K562 (cell line): ENCODE measurements around the gene SEMA3C. TPM values are rescaled to one million over a fixed set of nuclear protein-coding genes. Genes with fewer than 3 reads are reported as not detected.

Experiments used
- ATAC-seq: fragments of 200-7000 bp; cut with Tn5 transposase; 3 replicates; pipeline ENCODE4 v1.9.1; 2020; ENCODE audit warnings: moderate library complexity
- BruUV-seq: library from RNA; stranded (reverse); fragments of 400-500 nt; replicated peaks from 2 replicates; lab custom pipeline; 2021; lab: Mats Ljungman, UMichigan
- CTCF ChIA-PET: fragments of 300-600 bp; formaldehyde crosslinking; extraction: SDS; loops from one replicate; lab custom pipeline; 2021; ENCODE audit warnings: low intra/inter-chr PET ratio; lab: Yijun Ruan, JAX
- POLR2A ChIA-PET: fragments of 300-600, 350-650 bp; sonication (Branson Sonifier 250); formaldehyde crosslinking; extraction: SDS; loops from one replicate; lab custom pipeline; 2021; ENCODE audit warnings: antibody characterized with exemption, inconsistent platforms; lab: Yijun Ruan, JAX
- DNase-seq, 4 experiments: peaks; one replicate each; pipeline versions ENCODE4 v3.0.0 to v3.0.0-alpha.2; 2011 to 2018; ENCODE audit warnings: low spot score in 3 of 4, mixed read lengths in 3 of 4; ENCODE audit errors: extremely low read depth in 1 of 4
- FAIRE-seq: peaks from 2 replicates; lab custom pipeline; 2011; peaks lifted over from hg19 to GRCh38; lab: Jason Lieb, UNC
- H2AFZ ChIP-seq: 2 replicates; pipeline ENCODE4 v1.6.0; 2011; ENCODE audit warnings: low read depth, low read length, control low read depth, inconsistent platforms
- H3K27ac ChIP-seq: fragments of 200-600 bp; 3 replicates; pipeline ENCODE4 v1.8.0; 2011; ENCODE audit warnings: low read depth, mild to moderate bottlenecking, control low read depth, inconsistent platforms, low read length, moderate library complexity, mixed read lengths; ENCODE audit errors: extremely low read depth
- H3K27me3 ChIP-seq, 2 experiments: fragments of 300-600 bp in 1 of 2; 2 replicates in 1 of 2; 3 replicates in 1 of 2; pipeline versions ENCODE4 v1.6.0 to v1.8.0; 2011; ENCODE audit warnings: inconsistent platforms in 2 of 2, low read length in 2 of 2, mild to moderate bottlenecking in 1 of 2, mixed read lengths in 1 of 2, moderate library complexity in 1 of 2; ENCODE audit not compliant: control insufficient read depth in 2 of 2, insufficient read depth in 2 of 2
- H3K36me3 ChIP-seq: fragments of 300-600 bp; 3 replicates; pipeline ENCODE4 v1.8.0; 2011; ENCODE audit warnings: mild to moderate bottlenecking, low read length, inconsistent platforms; ENCODE audit not compliant: control insufficient read depth, insufficient read depth
- H3K4me1 ChIP-seq, 2 experiments: fragments of 200-600 bp in 1 of 2; replicated peaks in 1 of 2; 2 replicates in 1 of 2; 3 replicates in 1 of 2; pipeline versions ENCODE4 v1.5.1 to v1.8.0; 2011; ENCODE audit warnings: inconsistent platforms in 2 of 2, low read length in 2 of 2, mild to moderate bottlenecking in 1 of 2, mixed read lengths in 1 of 2, moderate library complexity in 1 of 2; ENCODE audit not compliant: control insufficient read depth in 2 of 2, insufficient read depth in 2 of 2
- H3K4me2 ChIP-seq: 2 replicates; pipeline ENCODE4 v1.6.1; 2011; ENCODE audit warnings: low read length, control low read depth, inconsistent platforms, mixed read lengths; ENCODE audit not compliant: insufficient read depth
- H3K4me3 ChIP-seq: fragments of 200-600 bp; sonication (generic), shearing (Covaris generic); 2 replicates; pipeline ENCODE4 v1.5.1; 2016; ENCODE audit warnings: control low read depth, inconsistent platforms
- H3K79me2 ChIP-seq: fragments of 200-600 bp; 3 replicates; pipeline ENCODE4 v1.8.0; 2011; ENCODE audit warnings: low read length, inconsistent platforms; ENCODE audit not compliant: control insufficient read depth, insufficient read depth
- H3K9ac ChIP-seq, 2 experiments: 2 replicates each; pipeline versions ENCODE4 v1.6.0 to v1.6.1; 2011; ENCODE audit warnings: low read depth in 2 of 2, low read length in 2 of 2, control low read depth in 1 of 2, inconsistent platforms in 1 of 2, mild to moderate bottlenecking in 1 of 2, mixed read lengths in 1 of 2; ENCODE audit not compliant: insufficient read depth in 1 of 2
- H3K9me1 ChIP-seq: one replicate; pipeline ENCODE4 v1.6.0; 2011; ENCODE audit warnings: inconsistent platforms, mild to moderate bottlenecking, low read length, moderate library complexity; ENCODE audit not compliant: control insufficient read depth, insufficient read depth
- H3K9me3 ChIP-seq: replicated peaks from 2 replicates; pipeline ENCODE4 v1.5.1; 2011; ENCODE audit warnings: low read depth, low read length, inconsistent platforms; ENCODE audit not compliant: control insufficient read depth, insufficient read depth
- H4K20me1 ChIP-seq: replicated peaks from 2 replicates; pipeline ENCODE4 v1.6.1; 2011; ENCODE audit warnings: low read length, inconsistent platforms, mixed read lengths; ENCODE audit not compliant: control insufficient read depth, insufficient read depth
- BMI1 ChIP-seq: fragments of 150-350 bp; IDR thresholded peaks from 2 replicates; pipeline ENCODE4 v1.6.1; 2014; ENCODE audit warnings: low read length
- BRF1 ChIP-seq: IDR thresholded peaks from 3 replicates; pipeline ENCODE4 v1.6.1; 2011; ENCODE audit warnings: borderline replicate concordance, mild to moderate bottlenecking; ENCODE audit not compliant: insufficient read length; ENCODE audit errors: extremely low read depth
- CTBP1 ChIP-seq: fragments of 450-650 bp; IDR thresholded peaks from 2 replicates; pipeline ENCODE4 v1.6.1; 2016; ENCODE audit warnings: borderline replicate concordance
- EP300 ChIP-seq: IDR thresholded peaks from 2 replicates; pipeline ENCODE4 v1.6.1; 2012; ENCODE audit warnings: low read length, improper control_type of control experiment
- FOXO4 ChIP-seq: fragments of 450-650 bp; formaldehyde crosslinking; IDR thresholded peaks from 2 replicates; pipeline ENCODE4 v1.4.0; 2020; ENCODE audit warnings: mild to moderate bottlenecking, moderate library complexity
- FOXP1 ChIP-seq: sonication (generic); formaldehyde crosslinking; IDR thresholded peaks from 2 replicates; pipeline ENCODE4 v1.8.0; 2022; ENCODE audit warnings: mild to moderate bottlenecking, missing genetic modification reagents
- GATAD2B ChIP-seq: fragments of 450-650 bp; IDR thresholded peaks from 2 replicates; pipeline ENCODE4 v1.6.1; 2017; ENCODE audit warnings: mild to moderate bottlenecking, borderline replicate concordance
- HDAC3 ChIP-seq: fragments of 450-650 bp; IDR thresholded peaks from 2 replicates; pipeline ENCODE4 v1.6.1; 2018; ENCODE audit warnings: borderline replicate concordance, mild to moderate bottlenecking, moderate library complexity; ENCODE audit not compliant: partially characterized antibody
- MCM3 ChIP-seq: fragments of 450-650 bp; IDR thresholded peaks from 2 replicates; pipeline ENCODE4 v1.6.1; 2016
- NCOA6 ChIP-seq: fragments of 450-650 bp; IDR thresholded peaks from 2 replicates; pipeline ENCODE4 v1.6.1; 2017; ENCODE audit warnings: mild to moderate bottlenecking
- PHF20 ChIP-seq: fragments of 450-650 bp; IDR thresholded peaks from 2 replicates; pipeline ENCODE4 v1.6.1; 2018; ENCODE audit not compliant: partially characterized antibody
- SAFB2 ChIP-seq: fragments of 200-400 bp; formaldehyde crosslinking; IDR thresholded peaks from 2 replicates; pipeline ENCODE4 v1.6.1; 2018; ENCODE audit warnings: borderline replicate concordance, low read length, low read depth, moderate library complexity; ENCODE audit not compliant: severe bottlenecking
- SAP30 ChIP-seq: fragments of 200-600 bp; sonication (generic); IDR thresholded peaks from 2 replicates; pipeline ENCODE4 v1.6.1; 2012; ENCODE audit warnings: borderline replicate concordance, low read depth, mild to moderate bottlenecking, moderate library complexity, low read length, control low read depth, inconsistent platforms; ENCODE audit not compliant: insufficient read depth, poor library complexity, severe bottlenecking
- XRCC5 ChIP-seq: fragments of 200-400 bp; formaldehyde crosslinking; IDR thresholded peaks from 2 replicates; pipeline ENCODE4 v1.6.1; 2017; ENCODE audit warnings: low read depth, mild to moderate bottlenecking, low read length
- ZNF12 ChIP-seq: sonication (generic); formaldehyde crosslinking; IDR thresholded peaks from 2 replicates; pipeline ENCODE4 v1.4.0; 2020; ENCODE audit warnings: mild to moderate bottlenecking, missing genetic modification reagents
- WGBS: fragments of 100-300 bp; shearing (Covaris generic); methylation state at CpG from one replicate; pipeline ENCODE4 v1.1.6; 2016; ENCODE audit warnings: low coverage, mixed read lengths; ENCODE audit not compliant: insufficient coverage; ENCODE audit errors: missing lambda C conversion rate; 5-methylcytosine and 5-hydroxymethylcytosine counted together
- in situ Hi-C: fragments of 300-500 bp; cut with MboI; formaldehyde crosslinking; loops from 4 replicates; pipeline ENCODE4 v1.15.0; 2018; ENCODE audit warnings: inconsistent platforms, mixed read lengths
- intact Hi-C: fragments of 100-400 bp; cut with micrococcal nuclease; formaldehyde crosslinking; loops from 2 replicates; pipeline ENCODE4 v1.14.2; 2022
- polyA plus RNA-seq, 8 experiments: library from polyadenylated mRNA; depleted of rRNA in 4 of 8; stranded (reverse) in 5 of 8; unstranded in 3 of 8; fragments of >200 nt; fragmentation: Nextera tagmentation in 2 of 8; fragmentation: Illumina TruSeq in 1 of 8; extraction: Ambion mirVana in 2 of 8; extraction: Trizol in 1 of 8; gene quantifications; 2 replicates each; pipeline versions ENCODE4 v1.2.1 to v1.2.3, GENCODE V29; 2011 to 2014; ENCODE audit warnings: inconsistent platforms in 1 of 8, missing spikeins in 1 of 8
- total RNA-seq, 7 experiments: library from RNA; depleted of rRNA in 6 of 7; stranded (reverse); fragments of >200 nt in 6 of 7; fragmentation: Illumina TruSeq in 2 of 7; extraction: Trizol in 2 of 7; gene quantifications; 2 replicates each; pipeline versions ENCODE4 v1.2.1 to v1.2.3, GENCODE V29; 2011 to 2021; ENCODE audit warnings: low replicate concordance in 1 of 7

Gene SEMA3C
- total and polyA plus RNA-seq, 9 of the 15 experiments (the other 6 are each of a cell fraction or from before 2014, with no cell fraction given) = 0.04 to 0.36 (median 0.12) TPM; not detected in 3

GRCh38 chr7:80719261-80719660 is 199.6 kb downstream of the SEMA3C start:
- Histone ChIP-seq H3K27ac (no peak overlapping the region), H3K27me3 (no peaks in the 10 kb centered on the region), H3K9me3 (no peaks in the 10 kb centered on the region), H3K9me1 (no peaks in the 10 kb centered on the region), H2AFZ (no peak overlapping the region), H3K4me3 (no peak overlapping the region), H3K36me3 (no peaks in the 10 kb centered on the region), H3K79me2 (no peaks in the 10 kb centered on the region), H4K20me1 (no peaks in the 10 kb centered on the region), H3K4me2 (no peak overlapping the region), H3K9ac (no peak overlapping the region), H3K4me1 (no peaks in the 10 kb centered on the region)
- no peak for TF ChIP-seq NCOA6
- TF ChIP-seq SAFB2 = no peak
- TF ChIP-seq EP300 = no peak
- no peak for TF ChIP-seq ZNF12 (CRISPR knock-in tag)
- TF ChIP-seq FOXP1 (CRISPR knock-in tag) = no peak
- TF ChIP-seq CTBP1 = no peak
- TF ChIP-seq BRF1 = no peak
- TF ChIP-seq XRCC5 = no peak
- no peak for TF ChIP-seq GATAD2B
- TF ChIP-seq MCM3 = no peak
- no peak for TF ChIP-seq HDAC3
- TF ChIP-seq FOXO4 = no peak
- TF ChIP-seq BMI1 = no peak
- no peak for TF ChIP-seq SAP30
- no peak for TF ChIP-seq PHF20
- WGBS = 0% methylated on average over 3 of the region's 3 CpGs
- ATAC-seq (no peak), DNase-seq (no peak), FAIRE-seq (no peak)
- BruUV-seq = no TSS peak
- intact Hi-C loops = no loop called here
- CTCF ChIA-PET = no interaction called here
- POLR2A ChIA-PET = no interaction called here
- in situ Hi-C loops = no loop called here
